Measurements from ENCODE around the gene GDPD2.

DNA sequence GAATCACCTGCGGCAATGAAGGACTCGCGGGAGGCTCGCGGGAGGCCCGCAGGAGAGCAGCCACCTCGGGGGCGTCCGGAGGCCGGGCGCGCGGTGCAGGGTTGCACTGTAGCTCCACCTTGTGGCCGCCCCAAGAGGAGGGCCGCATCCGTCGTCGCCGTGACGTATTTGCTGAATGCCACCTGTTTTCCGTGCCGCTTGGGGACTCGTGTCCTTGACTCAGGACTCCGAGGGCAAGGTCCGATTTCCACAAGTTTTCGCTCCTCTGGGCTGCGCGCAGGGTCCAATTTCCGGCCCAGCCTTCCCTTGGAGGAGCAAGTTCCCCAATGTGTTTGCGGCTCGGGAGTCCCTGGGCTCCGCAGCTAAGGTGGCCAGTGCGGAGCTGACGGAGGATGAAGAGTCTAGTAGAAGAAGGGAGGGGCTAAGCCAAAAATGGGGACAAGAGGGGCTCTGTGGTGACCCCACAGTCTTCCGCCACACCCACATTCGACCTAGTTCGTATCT lies 10.8 kb downstream of the GDPD2 start:
- TF ChIP-seq, protein P1, sequence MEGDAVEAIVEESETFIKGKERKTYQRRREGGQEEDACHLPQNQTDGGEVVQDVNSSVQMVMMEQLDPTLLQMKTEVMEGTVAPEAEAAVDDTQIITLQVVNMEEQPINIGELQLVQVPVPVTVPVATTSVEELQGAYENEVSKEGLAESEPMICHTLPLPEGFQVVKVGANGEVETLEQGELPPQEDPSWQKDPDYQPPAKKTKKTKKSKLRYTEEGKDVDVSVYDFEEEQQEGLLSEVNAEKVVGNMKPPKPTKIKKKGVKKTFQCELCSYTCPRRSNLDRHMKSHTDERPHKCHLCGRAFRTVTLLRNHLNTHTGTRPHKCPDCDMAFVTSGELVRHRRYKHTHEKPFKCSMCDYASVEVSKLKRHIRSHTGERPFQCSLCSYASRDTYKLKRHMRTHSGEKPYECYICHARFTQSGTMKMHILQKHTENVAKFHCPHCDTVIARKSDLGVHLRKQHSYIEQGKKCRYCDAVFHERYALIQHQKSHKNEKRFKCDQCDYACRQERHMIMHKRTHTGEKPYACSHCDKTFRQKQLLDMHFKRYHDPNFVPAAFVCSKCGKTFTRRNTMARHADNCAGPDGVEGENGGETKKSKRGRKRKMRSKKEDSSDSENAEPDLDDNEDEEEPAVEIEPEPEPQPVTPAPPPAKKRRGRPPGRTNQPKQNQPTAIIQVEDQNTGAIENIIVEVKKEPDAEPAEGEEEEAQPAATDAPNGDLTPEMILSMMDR (IDR thresholded peaks at IDR 0.05), result peak; percentile 62 to 81 (median 73)
- peak in 1 of 2 donors; percentile 39 for TF ChIP-seq EP300 (IDR thresholded peaks at IDR 0.05)
